NK-92 treated with Interleukin-12 subunit alpha and Interleukin-12 subunit beta, amount 100 ng/mL, for 24 hours (cell line): ENCODE measurements around the gene PDE3B.
"Not testable (repeated sequence)": the region's sequence is repeated elsewhere in the genome, so short reads cannot be mapped to it uniquely, and the experiment has no call there.

Source experiments
- DNase-seq: peaks from one replicate; lab custom pipeline; 2025; lab: John Stamatoyannopoulos, UW

Gene PDE3B

GRCh38 chr11:14676068-14676467 is 32.5 kb downstream of the PDE3B start:
- DNase-seq, result no peak

- DNase-seq, result no peak
Measured at GRCh38 chr11:14677146-14677545, 33.5 kb downstream of the PDE3B start.

GRCh38 chr11:14678350-14678749 is 34.7 kb downstream of the PDE3B start:
- DNase-seq, result no peak

- no peak for DNase-seq
Measured at GRCh38 chr11:14679662-14680061, 36.1 kb downstream of the PDE3B start.

- not testable (repeated sequence) for DNase-seq
Measured at GRCh38 chr11:14684234-14684915, 40.8 kb downstream of the PDE3B start.

GRCh38 chr11:14687456-14687855 is 43.9 kb downstream of the PDE3B start:
- DNase-seq, result no peak

- no peak for DNase-seq
Measured at GRCh38 chr11:14687943-14688627, 44.5 kb downstream of the PDE3B start.

- not testable (repeated sequence) for DNase-seq
Measured at GRCh38 chr11:14695656-14696055, 52.1 kb downstream of the PDE3B start.

- no peak for DNase-seq
Measured at GRCh38 chr11:14698771-14699170, 55.2 kb downstream of the PDE3B start.

- DNase-seq, result no peak
Measured at GRCh38 chr11:14700593-14700992, 57.0 kb downstream of the PDE3B start.

- DNase-seq, result no peak
Measured at GRCh38 chr11:14702760-14703159, 59.2 kb downstream of the PDE3B start.

GRCh38 chr11:14703731-14704130 is 60.1 kb downstream of the PDE3B start:
- DNase-seq, result no peak

GRCh38 chr11:14705067-14705466 is 61.5 kb downstream of the PDE3B start:
- no peak for DNase-seq

GRCh38 chr11:14713496-14714244 is 70.1 kb downstream of the PDE3B start:
- DNase-seq, result no peak

GRCh38 chr11:14715669-14716068 is 72.1 kb downstream of the PDE3B start:
- not testable (repeated sequence) for DNase-seq

GRCh38 chr11:14722496-14722895 is 78.9 kb downstream of the PDE3B start:
- DNase-seq, result no peak

GRCh38 chr11:14725150-14725549 is 81.5 kb downstream of the PDE3B start:
- no peak for DNase-seq

- DNase-seq, result no peak
Measured at GRCh38 chr11:14727215-14727614, 83.6 kb downstream of the PDE3B start.

GRCh38 chr11:14727746-14728145 is 84.1 kb downstream of the PDE3B start:
- no peak for DNase-seq

GRCh38 chr11:14740539-14740938 is 96.9 kb downstream of the PDE3B start:
- not testable (repeated sequence) for DNase-seq

GRCh38 chr11:14741195-14741594 is 97.6 kb downstream of the PDE3B start:
- no peak for DNase-seq

GRCh38 chr11:14742849-14743559 is 99.4 kb downstream of the PDE3B start:
- DNase-seq, result no peak
